ENCODE data around the gene IFFO2. TPM values are rescaled to one million over a fixed set of nuclear protein-coding genes. Genes with fewer than 3 reads are reported as not detected.

Gene IFFO2
- total RNA-seq, 2 donors from 2014 or later = 2.3 to 14.0 TPM

DNA sequence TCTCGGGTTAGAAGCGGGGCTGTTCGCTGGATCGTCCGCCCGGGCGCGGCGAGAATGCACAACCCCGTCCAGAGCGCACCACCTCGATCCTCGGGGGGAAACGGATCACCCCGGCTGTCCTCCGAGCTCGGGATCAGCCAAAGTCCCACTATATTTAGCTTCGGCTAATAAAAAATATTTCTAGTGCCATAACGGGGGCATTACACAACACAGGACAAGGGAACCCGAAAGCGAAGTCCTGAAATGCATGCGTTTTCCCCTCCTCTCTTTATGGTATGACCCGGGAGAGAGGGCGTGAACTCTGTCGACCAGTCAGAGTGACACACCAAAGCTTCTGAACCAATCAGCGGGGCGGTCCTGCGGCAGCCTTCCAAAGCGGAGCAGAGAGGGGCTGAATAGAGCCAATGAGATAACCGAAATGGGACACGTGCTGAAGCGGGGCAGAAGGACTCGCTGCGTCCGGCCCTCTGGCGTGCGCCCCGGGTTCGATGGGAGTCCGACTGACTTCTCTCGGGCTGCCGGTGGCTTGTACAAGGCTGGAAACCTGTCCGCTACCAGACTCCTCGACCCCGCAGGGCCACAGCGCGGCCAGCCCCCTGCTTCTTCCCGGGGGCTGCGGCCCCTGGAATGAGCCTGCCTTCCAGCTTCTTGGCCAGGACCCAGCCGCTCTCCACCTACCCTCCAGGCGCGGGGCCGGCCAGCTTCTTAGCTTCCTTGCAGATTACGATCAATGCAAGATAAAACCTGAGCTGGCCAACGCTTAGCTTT lies 53.8 kb downstream of the IFFO2 start, which contains the start of gene ALDH4A1:
Gene ALDH4A1 (minus strand): TSS at position 33 of the 768 bp plus-strand sequence. CDS start 32 bp downstream, at position 1.
- Histone ChIP-seq H3K36me3 (peaks cover under 1% of the 10 kb centered on the region), H3K4me3 (peak within 1 kb of the TSS; percentile 80 to 83), H3K4me1 (peaks cover 0 to 31% of the 10 kb centered on the region in 2 donors), H3K27me3 (no peaks in the 10 kb centered on the region), H3K27ac (peak within 1 kb of the TSS; percentile 88 to 93), H3K9me3 (no peaks in the 10 kb centered on the region)
- TF ChIP-seq, protein P1, sequence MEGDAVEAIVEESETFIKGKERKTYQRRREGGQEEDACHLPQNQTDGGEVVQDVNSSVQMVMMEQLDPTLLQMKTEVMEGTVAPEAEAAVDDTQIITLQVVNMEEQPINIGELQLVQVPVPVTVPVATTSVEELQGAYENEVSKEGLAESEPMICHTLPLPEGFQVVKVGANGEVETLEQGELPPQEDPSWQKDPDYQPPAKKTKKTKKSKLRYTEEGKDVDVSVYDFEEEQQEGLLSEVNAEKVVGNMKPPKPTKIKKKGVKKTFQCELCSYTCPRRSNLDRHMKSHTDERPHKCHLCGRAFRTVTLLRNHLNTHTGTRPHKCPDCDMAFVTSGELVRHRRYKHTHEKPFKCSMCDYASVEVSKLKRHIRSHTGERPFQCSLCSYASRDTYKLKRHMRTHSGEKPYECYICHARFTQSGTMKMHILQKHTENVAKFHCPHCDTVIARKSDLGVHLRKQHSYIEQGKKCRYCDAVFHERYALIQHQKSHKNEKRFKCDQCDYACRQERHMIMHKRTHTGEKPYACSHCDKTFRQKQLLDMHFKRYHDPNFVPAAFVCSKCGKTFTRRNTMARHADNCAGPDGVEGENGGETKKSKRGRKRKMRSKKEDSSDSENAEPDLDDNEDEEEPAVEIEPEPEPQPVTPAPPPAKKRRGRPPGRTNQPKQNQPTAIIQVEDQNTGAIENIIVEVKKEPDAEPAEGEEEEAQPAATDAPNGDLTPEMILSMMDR (IDR thresholded peaks at IDR 0.05) = no peak
- peak; percentile 100 for DNase-seq (ENCODE audit: low spot score)

DNA sequence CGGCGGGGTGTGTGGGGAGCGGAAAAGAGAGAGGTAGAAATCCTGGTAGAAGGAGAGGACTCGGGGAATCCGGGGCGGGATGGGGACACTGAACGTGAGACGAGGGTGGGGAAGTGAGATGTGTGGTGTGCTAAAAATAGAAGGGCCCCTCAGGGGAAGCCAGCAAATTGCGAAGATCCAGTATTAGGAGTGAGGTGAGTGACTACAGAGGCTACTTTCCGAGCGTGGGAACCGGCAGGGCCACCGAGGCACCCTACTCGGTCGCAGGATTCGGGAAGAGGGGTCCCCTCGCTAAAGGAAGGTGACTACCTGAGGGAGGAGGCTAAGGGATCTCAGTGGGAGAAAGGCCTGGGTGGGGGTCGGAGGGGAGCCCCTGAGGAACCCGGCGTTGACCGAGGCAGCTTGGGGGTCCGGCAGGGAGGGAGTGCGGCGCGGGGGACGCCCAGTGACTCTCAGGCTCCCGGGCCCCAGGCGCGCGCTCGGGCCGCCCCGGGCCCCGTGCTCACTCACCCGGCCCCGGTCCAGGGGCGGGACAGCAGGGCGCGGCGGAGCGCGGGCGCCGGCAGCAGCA lies 54.4 kb downstream of the IFFO2 start:
- TF ChIP-seq, protein P1 (IDR thresholded peaks at IDR 0.05) = no peak
- no peaks in the 10 kb centered on the region for H3K36me3 ChIP-seq
- DNase-seq (ENCODE audit: low spot score) = no peak
- no peaks in the 10 kb centered on the region for H3K27me3 ChIP-seq
- H3K27ac ChIP-seq = peak overlapping the region; percentile 88 to 93
- peak overlapping the region; percentile 80 to 83 for H3K4me3 ChIP-seq
- no peaks in the 10 kb centered on the region for H3K9me3 ChIP-seq
- H3K4me1 ChIP-seq = peaks cover 0 to 24% of the 10 kb centered on the region in 2 donors

DNA sequence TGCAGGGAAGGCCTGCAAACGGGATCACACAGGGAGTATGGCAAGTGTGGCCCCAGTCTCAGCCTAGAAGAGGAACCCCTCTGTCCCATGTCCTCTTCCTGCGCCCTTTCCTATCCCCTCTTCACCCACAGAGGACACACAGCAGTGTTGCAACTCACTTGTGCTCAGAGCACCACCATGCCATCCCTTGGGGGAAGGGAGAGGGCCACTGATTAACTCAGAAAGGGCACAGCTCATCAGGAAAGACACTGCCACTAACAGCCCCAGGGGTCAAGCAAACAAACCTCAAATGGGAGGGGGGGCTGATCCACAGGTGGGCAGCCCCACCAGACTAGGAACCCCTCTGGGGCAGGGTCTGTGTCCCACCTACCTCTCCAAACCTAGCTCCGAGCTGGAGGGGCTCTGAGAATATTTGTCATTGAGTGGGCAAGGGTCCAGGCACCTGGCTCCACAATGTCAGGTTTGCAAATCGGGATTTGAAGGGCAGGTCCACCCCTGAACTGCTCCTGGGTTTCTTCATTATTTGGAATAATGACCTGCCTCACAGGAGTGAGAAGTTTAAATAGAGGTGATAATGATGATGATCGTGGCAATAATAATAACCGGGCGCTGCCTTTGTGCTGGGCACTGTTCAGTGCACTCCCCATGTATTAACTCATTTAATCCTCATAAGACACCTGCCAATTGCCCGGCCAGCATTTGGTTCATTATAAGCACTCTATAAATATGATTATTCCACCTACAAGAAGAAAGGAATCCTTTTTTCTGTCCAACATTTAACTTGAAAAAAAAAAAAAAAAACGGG lies 55.1 kb downstream of the IFFO2 start:
- Histone ChIP-seq H3K4me1 (peaks cover 0 to 21% of the 10 kb centered on the region in 2 donors), H3K36me3 (no peaks in the 10 kb centered on the region), H3K9me3 (no peaks in the 10 kb centered on the region), H3K4me3 (peak overlapping the region; percentile 80 to 83), H3K27me3 (no peaks in the 10 kb centered on the region), H3K27ac (peak overlapping the region; percentile 88 to 93)
- TF ChIP-seq, protein P1 (IDR thresholded peaks at IDR 0.05) = no peak
- DNase-seq (ENCODE audit: low spot score) = no peak

DNA sequence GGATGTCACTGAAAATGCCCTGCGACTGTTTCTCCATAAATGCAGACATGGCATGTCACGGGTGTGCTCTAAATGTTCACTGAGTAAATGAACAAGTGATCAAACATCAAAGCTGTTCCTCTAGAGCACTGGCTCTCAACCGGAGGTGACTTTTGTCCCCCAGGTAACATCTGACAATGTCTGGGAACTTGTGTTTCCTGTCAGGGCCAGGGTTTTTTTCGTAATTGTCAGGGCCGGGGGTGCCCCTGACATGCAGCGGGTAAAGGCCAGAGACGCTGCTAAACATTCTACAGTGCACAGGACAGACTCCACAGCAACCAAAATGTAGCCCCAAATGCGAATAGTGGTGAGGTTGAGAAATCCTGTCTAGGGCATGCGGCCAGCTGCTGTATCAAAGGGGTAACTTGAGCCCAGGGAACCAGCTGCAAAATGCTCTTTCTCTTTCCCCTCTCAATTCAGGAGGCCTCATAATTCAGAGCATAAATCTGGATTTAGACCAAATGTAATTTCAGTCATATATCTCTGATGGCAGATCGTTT lies 56.1 kb downstream of the IFFO2 start:
- Histone ChIP-seq H3K9me3 (no peaks in the 10 kb centered on the region), H3K36me3 (no peaks in the 10 kb centered on the region), H3K4me3 (no peak overlapping the region), H3K27ac (no peak overlapping the region), H3K27me3 (no peaks in the 10 kb centered on the region), H3K4me1 (peaks cover 0 to 21% of the 10 kb centered on the region in 2 donors)
- DNase-seq (ENCODE audit: low spot score) = no peak
- TF ChIP-seq, protein P1 (IDR thresholded peaks at IDR 0.05) = no peak

DNA sequence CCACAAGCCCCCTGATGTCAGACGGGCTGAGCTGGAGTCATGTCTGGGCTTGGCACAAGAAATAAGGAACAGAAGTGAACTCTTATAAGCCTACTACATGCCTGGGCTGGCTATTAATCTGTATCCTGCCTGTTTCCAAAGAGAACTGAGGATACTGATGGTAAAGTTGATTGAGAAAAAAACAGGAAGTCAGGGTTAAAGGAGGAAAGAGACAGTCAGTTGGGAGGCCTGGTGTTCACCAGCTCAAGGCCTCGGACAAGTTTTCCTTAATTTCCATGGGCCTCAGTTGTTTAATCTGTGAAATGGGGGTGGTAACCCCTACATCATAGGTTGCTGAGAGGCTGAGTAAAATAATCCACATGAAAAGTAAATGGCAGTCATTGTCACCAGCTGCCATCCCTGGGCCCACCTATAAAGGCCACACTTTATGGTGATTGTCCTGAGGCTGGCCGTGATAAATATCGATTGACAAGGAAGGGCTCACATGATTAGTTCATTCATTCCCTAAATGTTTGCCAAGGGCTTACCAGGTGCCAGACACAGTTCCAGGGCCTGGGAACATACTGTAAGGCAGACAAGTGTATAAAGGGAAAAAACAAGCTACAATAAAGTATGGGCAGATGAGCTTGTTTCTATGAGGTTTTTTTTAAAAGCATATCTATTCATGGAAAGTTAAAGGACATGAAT lies 57.0 kb downstream of the IFFO2 start:
- TF ChIP-seq, protein P1 (IDR thresholded peaks at IDR 0.05) = no peak
- Histone ChIP-seq H3K4me1 (peaks cover 0 to 22% of the 10 kb centered on the region in 2 donors), H3K9me3 (no peaks in the 10 kb centered on the region), H3K4me3 (no peak overlapping the region), H3K36me3 (no peaks in the 10 kb centered on the region), H3K27ac (no peak overlapping the region), H3K27me3 (no peaks in the 10 kb centered on the region)
- no peak for DNase-seq (ENCODE audit: low spot score)

All from right atrium auricular region (tissue), 2 donors.